GM21360 (cell line): ENCODE data around the gene SERPINB11.
"Not testable (repeated sequence)": the region's sequence is repeated elsewhere in the genome, so short reads cannot be mapped to it uniquely, and the experiment has no call there.

ENCODE experiments used
- ATAC-seq: cut with Tn5 transposase; IDR thresholded peaks from one replicate; pipeline ENCODE4 v1.9.1; 2021; ENCODE audit warnings: mild to moderate bottlenecking, moderate library complexity; ENCODE audit not compliant: unreplicated experiment

The SERPINB11 gene

GRCh38 chr18:63725682-63726480, 23.1 kb downstream of the SERPINB11 start:
- no peak for ATAC-seq

- ATAC-seq: no peak
Measured at GRCh38 chr18:63730773-63731172, 28.0 kb downstream of the SERPINB11 start.

GRCh38 chr18:63731215-63731614, 28.5 kb downstream of the SERPINB11 start:
- ATAC-seq: no peak

GRCh38 chr18:63736876-63737275, 34.1 kb downstream of the SERPINB11 start:
- ATAC-seq: no peak

GRCh38 chr18:63741769-63742168, 39.0 kb downstream of the SERPINB11 start:
- ATAC-seq: no peak

GRCh38 chr18:63747006-63747405, 44.2 kb downstream of the SERPINB11 start:
- ATAC-seq: no peak

GRCh38 chr18:63749489-63749888, 46.7 kb downstream of the SERPINB11 start:
- no peak for ATAC-seq

GRCh38 chr18:63752636-63753035, 49.9 kb downstream of the SERPINB11 start:
- no peak for ATAC-seq

- ATAC-seq: no peak
Measured at GRCh38 chr18:63753676-63754075, 50.9 kb downstream of the SERPINB11 start.

GRCh38 chr18:63757541-63757940, 54.8 kb downstream of the SERPINB11 start:
- no peak for ATAC-seq

- ATAC-seq: no peak
Measured at GRCh38 chr18:63758615-63759240, 56.0 kb downstream of the SERPINB11 start.

GRCh38 chr18:63759786-63760185, 57.0 kb downstream of the SERPINB11 start:
- not testable (repeated sequence) for ATAC-seq

GRCh38 chr18:63762518-63762917, 59.8 kb downstream of the SERPINB11 start:
- no peak for ATAC-seq

GRCh38 chr18:63763831-63764600, 61.3 kb downstream of the SERPINB11 start:
- no peak for ATAC-seq

GRCh38 chr18:63765837-63766236, 63.1 kb downstream of the SERPINB11 start:
- ATAC-seq: no peak
